NCI-H146 treated with DMSO at 0.1 percent for 48 hours (cell line): ENCODE data around the gene TEX52.

ENCODE experiments used
- DNase-seq: peaks from one replicate; lab custom pipeline; 2025; ENCODE audit not compliant: unreplicated experiment; lab: John Stamatoyannopoulos, UW

Gene TEX52

DNA sequence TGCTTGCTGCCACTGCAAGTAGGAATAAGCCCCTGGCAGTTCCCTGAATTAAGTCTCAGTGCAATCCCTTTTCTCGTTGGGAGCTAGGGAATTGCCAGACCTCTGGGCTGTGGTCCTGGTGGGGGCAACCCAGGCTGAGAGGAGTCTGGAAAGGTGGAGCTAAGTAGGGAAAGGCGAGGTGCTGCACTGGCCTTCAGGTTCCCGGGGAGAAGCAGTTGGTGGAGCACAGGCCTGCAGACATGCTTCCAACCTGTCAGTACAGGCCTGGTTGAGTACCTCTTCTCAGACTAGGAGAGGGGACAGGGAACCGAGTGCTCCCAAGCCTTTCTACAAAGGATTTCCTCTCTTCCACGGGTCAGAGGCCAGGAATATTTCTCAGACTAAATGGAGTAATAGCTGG, 23.5 kb downstream of the TEX52 start:
- no peak for DNase-seq

DNA sequence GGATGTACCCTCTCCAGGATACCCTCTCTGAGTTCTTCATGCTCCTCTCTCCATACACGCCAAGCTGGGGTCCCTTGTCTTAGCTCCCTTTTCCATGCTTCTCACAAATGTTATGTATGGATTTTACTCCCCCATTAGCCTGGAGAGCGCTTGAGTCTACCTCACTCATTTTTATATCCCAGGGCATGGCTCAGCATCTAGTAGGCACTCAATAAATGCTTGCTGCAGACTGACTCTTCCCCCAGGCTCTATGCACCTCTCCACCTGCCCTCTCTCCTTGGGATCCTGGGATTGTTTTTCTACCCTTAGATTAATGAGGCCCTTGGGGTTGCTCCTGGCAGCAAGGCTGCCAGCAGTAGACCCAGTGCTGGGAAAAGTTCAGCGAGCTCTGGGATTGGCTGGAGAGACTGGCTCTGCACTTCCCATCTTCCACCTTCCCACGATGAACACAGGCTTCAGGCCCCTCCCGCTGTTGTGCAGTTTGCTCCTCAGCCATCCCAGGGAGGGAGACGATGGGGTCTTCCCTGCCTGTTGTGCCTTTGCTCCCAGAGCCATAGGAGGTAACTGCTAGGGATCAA, 24.2 kb downstream of the TEX52 start:
- no peak for DNase-seq

DNA sequence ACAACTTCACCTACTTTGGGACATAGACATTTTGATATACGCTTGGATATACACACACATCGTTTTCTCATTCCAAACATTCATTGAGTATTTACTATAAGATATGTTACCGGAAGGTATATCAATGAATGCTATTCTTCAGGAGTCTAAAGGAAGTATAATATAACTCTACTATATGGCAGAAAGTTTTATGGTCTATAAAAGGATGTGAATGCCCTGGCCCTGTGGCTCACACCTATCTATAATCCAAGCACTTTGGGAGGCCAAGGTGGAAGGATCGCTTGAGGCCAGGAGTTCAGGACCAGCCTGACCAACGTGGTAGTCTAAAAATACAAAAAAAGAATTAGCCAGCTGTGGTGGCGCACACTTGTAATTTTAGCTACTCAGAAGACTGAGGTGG, 27.6 kb downstream of the TEX52 start:
- DNase-seq, result no peak

DNA sequence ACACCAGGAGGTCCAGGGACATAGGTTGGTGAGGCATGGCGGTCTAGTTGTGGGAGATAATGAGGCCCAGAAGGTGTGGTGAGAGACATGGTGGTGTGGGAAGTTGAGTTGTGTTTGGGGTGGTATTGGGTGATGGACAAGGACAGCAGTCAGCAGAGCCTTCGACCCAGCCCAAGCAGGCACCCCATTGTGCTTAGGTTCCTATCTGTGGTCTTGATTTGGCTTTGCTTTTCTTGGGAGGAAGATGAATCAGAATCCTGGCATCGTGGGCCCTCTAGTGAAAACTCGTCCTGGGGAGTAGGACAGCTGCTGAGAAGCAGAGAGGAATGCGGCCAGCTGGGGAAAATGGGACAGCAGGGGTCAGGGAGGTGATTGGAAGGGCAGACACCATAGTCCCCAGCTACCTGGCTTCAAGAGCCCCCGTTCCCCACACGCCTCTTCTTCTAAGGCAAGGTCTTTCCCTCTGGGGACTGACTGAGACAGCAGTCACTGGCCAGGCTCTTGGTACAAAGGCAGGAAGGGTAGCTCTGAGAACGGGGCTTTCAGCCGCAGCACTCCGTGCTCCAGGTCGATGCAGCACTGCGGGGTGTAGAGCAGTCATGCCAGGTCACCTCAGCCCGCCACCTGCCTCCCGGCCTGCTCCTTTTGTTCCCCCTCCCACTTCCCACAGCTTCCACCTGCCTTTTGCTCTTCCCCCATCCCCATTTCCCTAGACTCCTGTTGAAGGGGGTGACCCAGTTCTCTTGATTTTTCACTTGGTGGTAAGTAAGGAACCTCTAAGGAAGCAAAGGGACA, 29.9 kb downstream of the TEX52 start:
- DNase-seq, result peak; percentile 87

- DNase-seq, result no peak
Measured at GRCh38 chr12:2826036-2826435, 30.8 kb downstream of the TEX52 start.

- DNase-seq, result no peak
Measured at GRCh38 chr12:2825132-2825531, 31.7 kb downstream of the TEX52 start.

DNA sequence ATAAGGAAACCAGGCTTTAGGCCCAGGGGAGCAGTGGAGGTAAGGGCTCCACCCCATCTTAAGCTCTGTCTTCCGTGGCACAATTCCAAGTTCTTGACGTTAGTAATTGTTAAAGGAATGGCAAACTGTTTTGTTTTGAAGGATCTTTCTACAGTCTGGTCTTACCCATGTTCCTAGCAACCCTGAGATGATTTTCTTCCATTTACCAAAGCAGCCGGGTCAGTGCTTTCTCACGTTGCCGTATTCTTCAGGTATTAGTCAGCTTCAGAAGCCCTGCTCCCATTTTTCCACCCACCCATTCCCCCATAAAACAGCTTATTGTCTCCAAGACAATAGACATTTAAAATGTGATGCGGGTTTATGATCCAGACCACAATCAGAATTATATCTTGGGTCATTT, 32.3 kb downstream of the TEX52 start:
- no peak for DNase-seq

DNA sequence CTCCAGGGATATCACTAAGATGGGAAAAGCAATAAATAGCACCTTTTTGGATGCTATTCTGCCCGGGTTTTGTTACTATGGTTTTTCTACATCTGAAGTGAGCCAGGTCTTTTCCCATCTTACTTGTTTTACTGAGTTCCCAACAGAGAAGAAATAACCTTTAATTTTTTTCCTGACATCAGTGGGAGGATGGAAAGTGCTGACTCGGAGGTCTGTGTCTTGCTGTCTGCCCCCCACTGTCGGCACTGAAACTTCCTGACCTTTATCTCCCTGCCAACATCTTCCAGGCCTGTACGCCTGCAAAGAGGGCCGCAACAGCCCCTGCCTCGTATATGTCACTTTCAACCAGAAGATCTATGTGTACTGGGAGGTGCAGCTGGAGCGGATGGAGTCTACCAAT, 33.4 kb downstream of the TEX52 start:
- DNase-seq, result no peak

DNA sequence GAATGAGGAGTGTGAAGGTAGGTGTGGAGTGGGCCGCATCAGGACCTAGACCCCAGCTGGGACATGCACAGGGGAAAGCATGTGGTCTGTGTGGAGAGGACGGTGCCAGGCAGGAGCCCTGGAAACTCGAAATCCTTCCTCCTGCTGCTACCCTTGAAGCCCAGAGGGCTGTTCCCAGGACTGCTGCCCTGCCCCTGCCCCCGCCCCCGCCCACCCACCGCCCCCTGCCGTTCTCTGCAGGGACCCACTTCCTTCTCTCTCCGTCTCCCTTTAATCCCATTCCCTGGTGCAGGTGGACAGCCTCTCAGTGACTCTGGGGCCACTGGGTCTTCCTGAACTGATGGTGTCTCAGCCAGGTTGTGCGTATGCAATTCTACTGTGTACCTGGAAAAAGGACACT, 36.4 kb downstream of the TEX52 start:
- no peak for DNase-seq

DNA sequence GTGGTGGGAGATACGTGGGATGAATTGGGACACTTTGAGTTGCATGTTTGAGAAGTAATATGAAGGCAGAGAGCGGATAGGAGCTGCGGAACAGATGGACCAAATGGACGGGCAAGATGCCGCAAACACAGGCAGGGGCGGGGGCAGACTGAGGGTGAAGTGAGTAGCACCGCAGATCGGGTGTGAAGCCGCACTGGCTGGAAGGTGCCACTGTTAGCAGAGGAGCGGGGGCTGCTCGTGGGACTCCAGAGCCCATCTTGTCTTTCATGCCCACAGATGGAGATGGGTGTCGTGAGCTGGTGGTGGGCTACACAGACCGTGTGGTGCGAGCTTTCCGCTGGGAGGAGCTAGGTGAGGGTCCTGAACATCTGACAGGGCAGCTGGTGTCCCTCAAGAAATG, 37.0 kb downstream of the TEX52 start:
- DNase-seq, result no peak

GRCh38 chr12:2813214-2814185, 43.3 kb downstream of the TEX52 start:
- DNase-seq, result peak; percentile 62

GRCh38 chr12:2812290-2813213, 44.3 kb downstream of the TEX52 start, which contains the start of gene ITFG2:
Gene ITFG2 (plus strand): TSS chr12:2812668. CDS start chr12:2812761, 93 bp downstream.
- DNase-seq, result peak; percentile 99

- no peak for DNase-seq
Measured at GRCh38 chr12:2811801-2812200, 45.0 kb downstream of the TEX52 start.

- no peak for DNase-seq
Measured at GRCh38 chr12:2806700-2807099, 50.1 kb downstream of the TEX52 start.

DNA sequence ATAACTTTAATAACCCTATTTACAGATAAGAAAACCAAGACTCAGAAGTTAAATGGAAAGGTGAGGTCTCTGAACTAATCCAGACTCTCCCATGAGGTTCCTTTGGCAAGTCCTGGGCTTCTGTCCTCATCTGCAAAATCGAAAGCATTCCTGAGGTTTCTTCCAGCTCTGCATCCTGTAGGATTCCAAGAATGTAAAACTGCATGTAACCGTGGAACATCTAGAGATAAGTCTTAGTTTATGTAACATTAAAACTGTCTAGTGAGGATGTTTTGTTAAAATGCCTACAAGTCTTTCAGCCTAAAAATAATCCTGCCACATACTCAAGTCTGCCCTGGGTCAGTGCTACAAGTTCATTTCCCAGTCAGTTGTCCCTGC, 51.7 kb downstream of the TEX52 start:
- no peak for DNase-seq

DNA sequence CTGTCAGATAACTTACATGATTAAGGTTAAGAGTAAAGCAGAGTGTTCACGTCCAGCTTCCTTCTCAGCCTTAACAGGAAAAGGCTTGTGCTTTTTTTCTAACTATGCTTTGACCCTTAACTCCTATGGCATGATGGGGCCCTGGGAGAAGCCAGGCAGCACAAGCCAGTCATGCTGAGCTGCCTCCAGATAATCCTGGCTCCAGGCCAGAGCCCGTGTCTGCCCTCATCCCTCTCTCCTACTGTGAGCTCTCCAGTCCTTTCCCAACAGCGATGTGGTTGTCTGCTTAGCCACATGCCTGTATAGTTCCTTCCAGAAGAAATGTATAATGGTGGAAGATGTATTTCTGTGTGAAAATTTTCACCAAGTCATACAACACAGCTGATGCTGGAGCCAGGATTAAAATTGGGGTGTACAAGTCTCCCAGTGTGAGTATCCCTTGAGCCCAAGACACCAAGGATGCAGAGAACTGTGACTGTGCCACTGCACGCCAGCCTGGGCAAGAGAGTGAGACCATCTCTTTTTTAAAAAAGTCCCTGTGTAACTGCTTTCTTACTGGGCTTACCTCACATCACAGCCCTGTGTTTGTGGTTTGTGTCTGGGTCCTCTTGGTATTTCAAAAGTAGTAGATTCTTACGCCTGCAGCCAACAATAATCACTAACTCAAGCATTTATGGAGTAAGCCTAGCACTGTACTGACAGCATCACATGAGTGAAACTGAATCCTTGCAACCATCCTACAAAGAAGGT, 52.3 kb downstream of the TEX52 start:
- DNase-seq, result no peak

DNA sequence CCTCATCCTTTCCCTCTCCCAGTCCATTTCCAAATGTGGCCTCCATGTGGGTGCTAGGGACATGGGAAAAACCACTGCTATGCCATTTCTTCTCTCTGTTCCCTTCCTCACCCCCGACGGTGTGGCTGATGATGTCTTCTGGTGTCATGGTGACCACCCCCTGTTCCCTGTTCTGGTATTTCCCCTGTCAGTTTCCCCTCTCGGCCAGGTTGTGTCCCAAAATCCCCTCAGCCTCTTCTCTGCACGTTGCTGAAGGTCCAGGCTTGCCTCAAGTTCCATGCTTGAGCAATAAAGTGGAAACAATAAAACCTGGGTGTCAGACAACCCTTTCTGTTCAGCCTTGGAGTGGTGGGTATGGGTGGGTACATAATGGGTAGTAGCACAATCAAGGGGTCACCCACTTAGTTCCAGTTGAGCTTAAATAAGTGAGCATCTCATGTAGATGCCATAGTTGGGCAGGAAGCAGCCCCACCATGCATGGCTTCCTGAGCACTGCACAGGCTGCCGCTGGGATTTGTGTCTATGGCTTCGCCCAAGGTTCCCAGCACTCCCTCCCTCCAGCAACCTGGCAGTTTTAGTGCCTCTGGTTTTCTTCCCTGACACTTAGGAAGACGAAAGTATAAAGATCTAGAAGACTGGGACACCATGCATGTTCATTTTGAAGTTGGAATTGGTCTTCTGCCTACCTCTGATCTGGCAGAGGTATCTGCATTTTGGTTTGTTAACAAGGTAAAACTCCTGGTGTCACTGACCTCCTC, 53.0 kb downstream of the TEX52 start:
- DNase-seq, result no peak

DNA sequence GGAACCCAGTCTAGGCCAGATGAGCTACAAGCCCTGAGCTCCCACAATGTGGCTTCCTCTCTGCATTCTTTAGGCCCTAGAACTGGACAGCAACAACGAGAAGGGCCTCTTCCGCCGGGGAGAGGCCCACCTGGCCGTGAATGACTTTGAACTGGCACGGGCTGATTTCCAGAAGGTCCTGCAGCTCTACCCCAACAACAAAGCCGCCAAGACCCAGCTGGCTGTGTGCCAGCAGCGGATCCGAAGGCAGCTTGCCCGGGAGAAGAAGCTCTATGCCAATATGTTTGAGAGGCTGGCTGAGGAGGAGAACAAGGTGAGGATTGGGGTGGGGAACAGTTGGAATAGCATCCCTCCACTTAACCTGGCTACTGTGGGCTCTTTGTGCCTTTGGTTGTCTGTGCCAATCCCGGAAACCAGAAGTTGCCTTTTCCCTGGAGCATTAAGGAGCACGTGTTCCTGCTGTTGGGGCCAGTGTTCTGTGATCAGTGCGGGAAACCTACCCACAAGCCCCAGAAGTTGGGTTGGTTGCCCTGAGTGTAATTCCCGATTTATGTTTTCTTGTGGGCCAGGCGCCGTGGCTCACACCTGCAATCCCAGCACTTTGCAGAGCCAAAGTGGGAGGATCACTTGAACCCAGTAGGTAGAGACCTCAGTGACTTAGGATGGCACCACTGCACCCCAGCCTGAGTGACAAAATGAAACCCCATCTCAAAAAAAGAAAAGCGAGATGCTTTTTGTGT, 55.6 kb downstream of the TEX52 start:
- DNase-seq, result no peak
